ENCODE results near the gene BTNL3.

GRCh38 chr5:181042722-181043121 is 54.1 kb downstream of the BTNL3 start:
- no peak for TF ChIP-seq POLR2A (IDR thresholded peaks at IDR 0.05)
- TF ChIP-seq CTCF (IDR thresholded peaks at IDR 0.05): no peak

Measured in body of pancreas (tissue), 4 donors.